Activated CD4-positive, alpha-beta T cell treated with anti-CD3 and anti-CD28 coated beads, Interleukin-2, amount 50 U/mL, for 1 hour (primary cell): ENCODE measurements around the gene POM121L2.

ENCODE experiments used
- DNase-seq: peaks from one replicate; pipeline ENCODE4 v3.0.0-alpha.2; 2020

Gene POM121L2

DNA sequence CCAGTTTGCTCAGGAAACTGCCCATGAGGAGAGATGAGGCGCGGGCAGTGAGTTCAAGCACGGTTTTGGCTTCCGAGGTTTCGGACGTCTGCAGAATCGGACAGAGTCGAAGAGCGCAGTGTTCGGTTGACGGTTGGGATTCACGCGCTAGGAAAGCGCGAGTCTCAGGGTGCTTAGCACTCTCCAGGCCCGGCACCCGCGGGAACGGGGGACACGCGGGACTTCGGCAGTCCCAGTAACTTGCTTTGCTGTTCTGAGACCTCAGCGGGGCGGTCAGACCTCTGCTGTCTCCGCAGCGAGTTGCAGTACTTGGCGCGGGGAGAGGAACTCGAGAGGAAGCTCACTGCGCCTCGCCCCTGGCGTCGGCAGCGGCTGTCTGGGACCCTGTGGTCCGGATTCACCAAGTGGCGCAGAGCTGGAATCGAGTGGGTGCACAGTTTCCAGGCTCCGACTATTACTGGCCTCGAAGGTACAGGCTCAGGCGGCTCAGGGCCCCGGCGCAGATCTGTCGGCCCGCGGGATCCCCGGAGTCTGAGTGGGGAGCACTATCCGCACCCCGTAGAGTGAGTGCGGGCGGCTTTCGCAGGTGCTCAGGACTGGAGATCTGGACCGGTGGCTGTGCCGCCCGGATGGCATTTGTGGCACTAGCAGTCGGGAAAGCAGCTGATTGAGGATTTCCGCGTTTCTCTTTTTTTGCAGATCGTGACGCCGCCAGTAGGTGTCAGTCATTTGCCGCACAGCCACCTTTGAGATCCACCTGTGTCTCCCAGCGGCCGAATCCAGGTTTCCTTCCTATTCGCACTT lies at the start of gene POM121L2:
TSS of gene POM121L2 (minus strand) at position 128 of the 804 bp plus-strand sequence. CDS start at position 25, 103 bp downstream.
- DNase-seq, result peak; percentile 56

DNA sequence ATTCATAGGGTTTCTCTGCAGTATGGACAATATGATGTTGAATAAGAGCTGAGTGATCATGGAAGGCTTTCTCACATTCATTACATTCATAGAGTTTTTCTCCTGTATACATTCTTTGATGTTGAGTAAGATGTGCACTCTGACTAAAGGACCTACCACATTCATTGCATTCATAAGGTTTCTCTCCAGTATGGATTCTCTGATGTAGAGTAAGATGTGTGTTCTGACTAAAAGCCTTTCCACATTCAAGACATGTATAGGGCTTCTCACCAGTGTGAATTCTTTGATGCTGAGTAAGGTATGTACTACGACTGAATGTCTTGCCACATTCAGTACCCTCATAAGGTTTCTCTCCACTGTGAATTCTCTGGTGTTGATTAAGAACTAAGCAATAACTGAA lies 47.2 kb upstream of the POM121L2 start:
- DNase-seq, result no peak

DNA sequence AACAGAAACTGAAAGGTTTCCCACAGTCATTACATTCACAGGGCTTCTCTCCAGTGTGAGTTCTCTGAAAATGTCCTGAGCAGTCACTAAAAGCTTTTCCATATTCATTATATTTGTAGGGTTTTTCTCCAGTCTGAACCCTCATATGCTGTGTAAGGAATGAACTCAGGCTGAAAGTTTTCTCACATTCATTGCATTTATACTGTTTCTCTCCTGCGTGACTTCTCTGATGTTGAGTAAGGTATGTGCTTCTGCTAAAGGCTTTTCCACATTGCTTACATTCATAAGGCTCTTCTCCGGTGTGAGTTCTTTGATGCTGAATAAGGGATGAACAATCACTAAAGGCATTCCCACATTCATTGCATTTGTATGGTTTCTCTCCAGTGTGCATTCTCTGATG lies 46.7 kb upstream of the POM121L2 start:
- no peak for DNase-seq

DNA sequence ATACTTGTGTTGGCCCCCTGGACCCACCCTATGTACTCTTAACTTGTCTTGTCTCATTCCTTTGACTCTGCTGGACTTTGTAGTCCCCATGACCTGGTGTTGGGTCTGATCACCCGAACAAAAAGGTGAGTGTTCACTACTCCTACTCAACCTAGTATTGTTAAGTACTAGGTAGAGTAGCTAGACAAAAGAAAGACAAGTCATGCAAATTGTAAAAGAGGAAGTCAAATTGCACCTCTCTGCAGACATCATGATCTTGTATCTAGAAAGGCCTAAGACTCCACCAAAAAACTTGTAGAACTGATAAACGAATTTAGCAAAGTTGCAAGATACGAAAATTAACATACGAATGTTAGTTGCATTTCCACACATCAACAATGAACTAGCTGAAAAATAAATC lies 40.8 kb upstream of the POM121L2 start:
- no peak for DNase-seq

DNA sequence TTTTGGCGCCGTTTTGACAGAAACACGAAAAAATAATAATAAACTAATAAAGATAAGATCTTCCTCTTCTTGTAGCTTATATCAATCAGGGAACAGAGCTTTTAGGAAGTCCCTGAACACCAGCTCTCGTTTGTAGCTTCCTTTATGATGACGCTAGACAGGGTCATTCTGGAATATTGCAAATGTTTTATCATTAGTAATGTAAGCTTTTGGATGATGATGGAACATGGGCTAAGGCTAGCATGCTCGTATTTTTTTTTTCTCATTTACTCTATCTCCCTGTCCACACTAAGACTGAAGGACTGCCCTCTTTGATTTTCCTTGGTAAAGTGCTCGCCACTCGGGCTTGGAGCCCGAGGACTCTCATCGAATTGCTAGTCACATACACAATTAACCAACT lies 22.1 kb upstream of the POM121L2 start:
- no peak for DNase-seq

DNA sequence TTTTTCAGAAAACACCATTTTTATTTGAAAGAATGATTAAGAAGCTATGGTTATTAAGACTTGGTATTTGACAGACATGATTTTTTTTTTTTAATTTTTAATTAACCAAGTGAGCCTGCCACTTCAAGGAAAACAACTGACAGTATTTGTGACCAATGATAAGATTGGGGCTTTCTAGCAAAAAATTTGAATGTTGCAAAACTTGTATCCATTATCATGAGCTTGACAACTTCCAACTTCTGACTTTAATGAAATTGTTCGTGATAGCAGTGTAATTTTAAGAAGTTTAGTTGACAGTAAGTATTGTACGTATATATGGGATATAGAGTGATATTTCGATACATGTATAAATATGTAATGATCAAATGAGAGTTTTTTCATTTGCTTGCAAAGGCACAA lies 21.6 kb upstream of the POM121L2 start:
- DNase-seq, result no peak

DNA sequence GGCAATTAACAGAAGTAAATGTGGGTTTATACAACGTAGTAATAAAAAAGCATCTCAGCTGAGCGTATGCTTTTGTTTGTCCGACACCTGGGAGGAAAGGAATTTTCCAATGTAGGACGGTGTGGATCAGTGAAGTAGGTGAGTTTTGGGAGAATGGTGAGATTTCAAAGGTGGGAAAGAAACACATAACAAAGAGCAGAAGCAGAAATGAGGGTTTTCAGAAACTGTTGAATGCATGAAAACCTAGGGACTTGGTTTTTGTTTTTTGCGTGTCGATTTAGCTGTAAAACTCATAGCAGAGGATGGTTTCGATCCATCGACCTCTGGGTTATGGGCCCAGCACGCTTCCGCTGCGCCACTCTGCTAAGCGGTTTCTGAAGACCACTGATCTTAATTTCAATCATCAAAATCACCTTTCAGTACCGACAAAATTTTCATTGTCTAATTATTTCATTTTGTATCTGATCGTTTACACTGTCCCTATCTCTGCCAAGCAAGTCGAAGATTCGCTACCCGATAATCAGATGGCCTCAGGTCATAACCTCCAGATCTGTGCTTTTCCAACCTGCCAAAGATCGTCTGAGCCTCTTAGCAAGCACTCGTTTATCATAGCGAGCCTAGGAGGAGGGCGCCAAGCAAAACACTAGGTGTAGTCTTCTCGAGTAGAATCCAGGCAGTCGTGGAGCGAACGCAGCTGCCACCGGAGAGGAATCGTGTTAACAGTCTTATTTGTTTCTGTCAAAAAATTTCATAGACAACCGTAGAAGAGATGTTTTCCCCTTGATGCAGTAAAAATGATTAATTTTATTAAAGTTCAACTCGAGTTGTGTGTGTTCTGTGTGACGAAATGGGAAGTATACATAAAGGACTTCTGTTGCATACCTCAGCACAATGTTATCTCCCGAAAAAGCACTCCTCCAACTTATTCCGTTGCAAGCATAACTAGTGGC lies 20.9 kb upstream of the POM121L2 start:
- DNase-seq, result peak; percentile 35

DNA sequence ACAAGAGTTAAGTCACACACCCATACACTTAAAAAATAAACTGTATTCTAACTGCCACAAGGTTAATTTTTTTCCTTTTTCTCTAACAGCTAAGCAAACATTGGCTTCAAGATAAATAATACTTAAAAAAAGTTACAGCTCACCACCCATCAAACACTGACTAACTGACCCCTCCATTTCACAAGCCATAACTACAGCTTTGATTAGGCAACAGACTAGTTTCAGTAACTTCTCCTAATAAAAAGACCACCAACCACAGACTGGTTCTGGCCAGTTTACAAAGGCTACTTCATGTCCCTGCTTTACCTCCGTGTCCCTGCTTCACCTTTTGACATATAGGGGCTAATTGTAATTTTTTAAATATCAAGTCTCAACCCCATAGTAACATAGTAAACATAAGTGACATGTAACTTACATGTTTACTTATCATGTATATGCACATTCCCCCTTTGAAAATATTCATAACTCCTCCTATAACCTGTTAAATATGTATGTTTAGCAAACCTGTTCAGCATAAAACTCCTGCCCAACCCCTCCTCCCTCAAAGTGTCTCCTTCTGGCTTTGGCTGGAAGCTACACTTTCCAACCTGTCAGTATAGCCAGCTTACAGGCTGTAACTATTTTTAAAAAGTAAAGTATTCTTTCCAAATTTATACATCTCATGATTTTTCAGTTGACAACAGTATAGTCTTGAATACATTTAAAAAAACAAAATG lies 15.1 kb upstream of the POM121L2 start:
- no peak for DNase-seq

DNA sequence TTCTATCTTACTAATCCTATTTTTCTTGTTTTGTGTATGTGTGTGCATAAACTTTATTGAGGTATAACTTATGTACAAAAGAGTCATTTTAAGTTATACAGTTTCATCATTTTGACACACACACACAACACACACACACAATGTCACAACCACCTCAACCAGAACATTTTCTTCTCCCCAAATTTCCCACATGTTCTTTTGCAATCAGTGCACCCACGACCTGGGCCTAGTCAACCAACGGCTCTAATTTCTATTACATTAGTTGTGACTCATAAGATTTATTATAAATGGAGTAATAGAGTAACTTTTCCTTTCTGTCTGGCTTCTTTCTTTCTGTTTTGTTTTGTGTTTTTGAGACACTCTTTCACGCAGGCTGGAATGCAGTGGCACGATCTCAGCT lies 9.8 kb upstream of the POM121L2 start:
- DNase-seq, result no peak

DNA sequence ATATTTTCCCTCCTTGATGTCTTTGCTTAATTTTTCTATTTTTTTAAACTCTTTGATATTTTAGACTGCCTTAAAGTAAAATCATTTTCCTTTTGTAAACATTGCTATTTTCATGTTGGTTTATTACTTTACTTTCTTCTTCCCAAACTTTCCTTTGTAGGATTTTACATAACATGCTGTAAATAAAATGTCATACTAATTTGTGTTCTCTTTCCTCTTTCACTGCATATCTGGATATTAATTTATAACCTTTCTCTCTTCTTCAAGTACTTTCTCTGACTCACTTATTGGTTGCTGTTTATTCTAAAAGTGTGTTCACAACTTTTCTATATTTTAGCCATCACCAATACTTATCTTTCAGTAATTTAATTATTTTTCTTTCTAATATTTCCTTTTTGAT lies 9.3 kb upstream of the POM121L2 start:
- no peak for DNase-seq

DNA sequence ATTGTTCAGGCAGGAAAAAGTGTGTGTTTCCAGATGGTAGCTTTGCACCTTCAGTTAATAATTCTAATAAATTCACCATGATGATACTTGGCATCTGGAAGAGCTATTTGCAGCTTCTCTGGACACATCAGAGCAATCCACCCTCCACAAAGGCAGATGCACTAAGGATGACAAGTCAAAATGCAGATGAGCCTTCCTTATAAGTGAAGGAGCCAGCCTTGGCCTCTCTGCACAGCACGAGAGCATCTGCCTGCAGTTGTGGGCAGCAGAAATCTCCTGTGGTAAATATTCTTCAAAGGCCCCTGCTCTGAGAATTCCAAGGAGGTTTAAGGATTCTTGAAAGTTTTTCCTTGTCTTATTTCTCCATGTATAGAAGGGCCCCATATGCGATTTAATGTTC lies 6.9 kb upstream of the POM121L2 start:
- no peak for DNase-seq

DNA sequence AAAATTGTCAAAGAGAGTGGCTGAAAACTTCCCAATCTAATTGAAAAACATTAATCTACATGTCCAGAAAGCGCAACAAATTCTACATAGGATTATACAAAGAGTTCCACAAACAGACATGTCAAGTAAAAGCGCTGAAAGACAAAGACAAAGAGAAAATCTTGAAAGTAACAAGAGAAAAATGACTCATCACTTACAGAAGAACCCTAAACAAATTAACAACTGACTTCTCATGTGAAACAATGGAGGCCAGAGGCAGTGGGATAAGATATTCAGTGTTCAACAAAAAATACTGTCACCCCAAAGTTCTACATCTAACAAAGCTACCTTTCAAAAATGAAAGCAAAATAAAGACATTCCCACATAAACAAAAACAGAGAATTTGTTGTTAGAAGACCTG lies 2.0 kb upstream of the POM121L2 start:
- no peak for DNase-seq

DNA sequence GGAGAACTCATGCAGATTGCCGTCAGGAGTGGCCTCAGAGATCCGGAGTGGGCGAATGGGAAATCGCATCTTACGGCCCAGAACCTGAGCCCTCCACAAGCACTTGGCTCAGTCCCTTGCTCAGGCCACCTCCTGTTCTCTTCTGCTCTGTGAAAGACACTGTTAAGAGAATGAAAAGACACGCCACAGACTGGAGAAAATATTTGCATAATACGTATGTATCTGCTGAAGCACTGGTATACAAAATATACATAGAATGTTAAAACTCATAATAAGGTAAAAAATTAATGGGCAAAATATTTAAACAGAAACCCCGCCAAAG lies 838 bp upstream of the POM121L2 start:
- DNase-seq, result no peak

DNA sequence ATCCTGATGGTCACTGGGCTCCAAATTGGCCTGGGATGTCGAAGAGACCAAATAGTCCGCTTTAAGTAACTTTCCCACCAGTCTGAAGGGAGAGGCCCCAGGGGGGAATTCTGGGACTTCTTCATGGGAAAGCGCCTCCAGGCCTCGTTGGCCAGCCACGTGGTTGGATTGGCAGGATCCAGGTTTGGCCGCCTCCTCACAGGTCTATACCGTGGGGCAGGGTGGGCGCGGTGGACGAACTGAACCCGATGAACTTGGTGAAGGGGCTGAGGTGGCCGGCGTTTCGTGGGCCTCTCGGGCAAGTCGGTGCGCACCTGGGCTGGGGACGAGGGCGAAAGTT lies 297 bp downstream of the POM121L2 start:
- no peak for DNase-seq

DNA sequence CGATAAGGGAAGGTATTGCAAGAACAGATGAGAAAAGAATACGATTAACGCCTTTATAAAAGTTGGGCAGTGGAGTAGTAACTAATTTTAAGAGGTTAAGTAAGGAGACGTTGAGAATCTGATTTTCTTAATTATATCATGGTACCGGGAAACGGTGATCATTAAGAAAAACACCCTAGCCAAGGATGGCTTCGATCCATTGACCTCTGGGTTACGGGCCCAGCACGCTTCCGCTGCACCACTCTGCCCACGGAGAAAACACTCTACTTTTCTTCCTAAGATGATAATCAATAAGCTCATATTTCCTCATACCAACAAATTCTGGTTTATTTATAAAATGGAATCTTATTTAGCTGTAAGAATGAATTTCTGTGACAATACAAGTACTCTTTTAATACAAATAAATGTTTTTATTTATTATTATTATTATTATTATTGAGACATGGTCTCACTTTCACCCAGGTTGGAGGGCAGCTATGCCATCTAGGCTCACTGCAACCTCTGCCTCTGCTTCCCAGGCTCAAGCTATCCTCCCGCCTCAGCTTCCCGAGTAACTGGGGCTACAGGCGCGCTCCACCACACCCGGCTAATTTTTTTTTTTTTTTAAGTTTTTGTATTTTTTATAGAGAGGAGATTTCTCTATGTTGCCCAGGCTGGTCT lies 8.3 kb downstream of the POM121L2 start:
- no peak for DNase-seq

DNA sequence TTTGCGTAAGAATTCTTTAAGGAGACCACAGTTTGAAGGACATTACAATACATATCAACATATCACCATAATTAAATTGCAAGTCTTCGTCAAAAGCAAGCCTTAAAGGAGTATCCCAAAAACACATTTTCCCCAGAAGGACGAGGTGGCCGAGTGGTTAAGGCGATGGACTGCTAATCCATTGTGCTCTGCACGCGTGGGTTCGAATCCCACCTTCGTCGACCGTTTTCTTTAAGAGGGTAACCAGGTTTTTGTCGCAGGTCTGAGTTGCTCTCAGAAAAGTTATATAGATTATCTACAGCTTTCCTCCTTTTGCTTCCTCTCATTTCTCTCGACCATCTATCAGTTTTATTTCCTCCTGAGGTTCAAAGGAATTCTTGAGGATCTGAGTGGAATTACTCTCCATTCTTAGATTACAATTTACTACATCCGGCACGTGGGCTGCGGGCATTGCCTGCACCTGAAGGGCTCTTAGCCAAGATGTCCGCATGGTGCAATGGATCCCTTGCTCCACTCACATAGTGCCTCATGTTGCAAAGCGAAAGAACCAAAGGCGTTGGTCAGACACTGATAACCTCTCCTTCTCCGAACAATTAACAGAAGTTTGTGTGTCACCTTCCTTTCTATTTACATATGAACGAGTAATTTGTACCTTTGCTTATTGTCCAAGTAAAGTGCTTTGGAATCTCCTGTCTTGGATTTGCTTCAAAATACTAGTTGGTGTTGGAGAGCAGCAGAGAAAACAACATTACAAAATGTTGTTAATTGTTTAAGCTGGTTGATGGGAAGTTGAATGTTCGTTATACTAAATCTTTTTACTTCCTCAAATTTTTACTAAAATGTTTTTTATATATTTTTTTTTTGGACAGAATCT lies 14.0 kb downstream of the POM121L2 start:
- DNase-seq, result no peak

DNA sequence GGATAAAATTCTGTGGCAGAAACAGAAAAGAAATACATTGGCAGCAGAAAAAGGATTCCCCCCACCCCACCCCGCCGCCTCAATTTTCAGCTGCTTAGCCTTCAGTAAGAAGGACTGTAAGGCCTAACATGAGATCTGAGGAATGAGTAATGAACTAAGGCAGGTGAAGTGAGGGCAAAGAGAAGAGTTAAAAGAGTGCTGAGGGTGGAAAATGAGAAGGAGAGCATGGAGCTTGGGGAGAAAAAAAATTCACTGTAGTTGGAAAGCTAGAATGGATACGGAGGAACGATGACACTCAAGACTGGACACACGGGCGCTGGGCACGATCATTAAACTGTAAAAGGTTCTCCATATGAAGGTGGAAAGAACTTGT lies 14.6 kb downstream of the POM121L2 start:
- DNase-seq, result no peak

DNA sequence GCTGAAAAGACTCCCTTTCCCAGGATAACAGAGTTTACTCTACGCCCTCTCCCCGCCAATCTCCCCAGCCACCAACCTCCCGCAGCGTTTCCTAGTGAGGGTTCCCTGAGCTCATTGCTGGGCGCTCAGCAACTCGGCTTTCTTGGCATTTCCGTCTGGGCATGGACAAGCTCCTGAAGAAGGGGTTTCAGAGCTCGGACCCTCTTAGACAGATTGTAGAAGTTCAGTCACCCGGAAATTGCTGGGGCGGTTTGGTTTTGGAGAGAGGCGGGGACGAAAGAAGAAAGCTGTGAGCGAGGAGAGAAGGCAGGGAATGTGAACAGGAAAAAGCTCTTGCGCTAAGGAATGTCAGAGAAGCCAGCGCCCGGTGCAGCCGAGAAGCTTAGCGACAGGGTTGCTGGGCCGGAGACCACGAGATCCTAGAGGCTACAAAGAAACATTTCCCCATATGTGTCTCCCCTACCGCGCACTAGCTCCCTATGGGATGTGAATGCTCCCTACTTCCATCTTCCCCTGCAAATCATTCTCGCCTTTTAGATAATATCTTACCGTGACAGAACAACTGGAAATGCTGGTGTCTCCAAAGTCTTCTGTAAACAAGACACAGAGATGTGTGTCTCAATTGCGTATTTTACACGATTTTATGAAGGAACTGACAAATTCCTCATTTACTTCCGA lies 15.8 kb downstream of the POM121L2 start:
- DNase-seq, result no peak

DNA sequence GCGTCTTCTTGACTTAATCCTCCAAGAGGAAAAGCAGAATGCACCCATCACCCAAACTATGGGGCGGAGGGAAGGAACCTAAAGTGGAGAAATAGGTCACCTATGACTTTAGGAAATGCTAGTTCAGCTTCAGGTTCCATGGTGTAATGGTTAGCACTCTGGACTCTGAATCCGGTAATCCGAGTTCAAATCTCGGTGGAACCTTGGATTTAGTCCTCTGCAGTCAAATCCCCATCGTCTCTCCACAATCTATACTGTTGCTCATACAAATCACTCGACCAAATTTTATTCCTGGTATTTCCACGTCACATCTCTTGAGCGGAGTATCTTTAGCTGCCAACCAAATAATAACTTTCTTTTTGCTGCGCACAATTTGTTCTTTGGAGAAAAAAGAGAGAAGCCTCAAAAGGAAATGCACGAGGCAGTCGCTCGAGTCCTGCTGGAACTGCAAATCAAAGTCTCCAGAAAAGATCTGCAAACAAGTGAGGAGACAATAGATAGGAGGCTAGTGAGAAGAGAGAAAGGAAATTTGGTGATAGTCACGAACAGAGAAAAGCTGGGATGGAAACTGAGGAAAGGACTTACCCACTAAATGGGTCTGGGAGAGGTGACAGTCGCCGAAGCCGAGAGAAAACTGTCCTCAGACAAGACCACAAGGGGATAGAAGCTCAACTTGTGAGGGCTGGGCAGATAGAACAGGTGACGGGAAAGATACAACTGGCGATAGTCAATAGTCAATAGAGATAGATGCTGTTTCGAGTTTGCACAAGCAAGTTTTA lies 16.6 kb downstream of the POM121L2 start:
- no peak for DNase-seq

DNA sequence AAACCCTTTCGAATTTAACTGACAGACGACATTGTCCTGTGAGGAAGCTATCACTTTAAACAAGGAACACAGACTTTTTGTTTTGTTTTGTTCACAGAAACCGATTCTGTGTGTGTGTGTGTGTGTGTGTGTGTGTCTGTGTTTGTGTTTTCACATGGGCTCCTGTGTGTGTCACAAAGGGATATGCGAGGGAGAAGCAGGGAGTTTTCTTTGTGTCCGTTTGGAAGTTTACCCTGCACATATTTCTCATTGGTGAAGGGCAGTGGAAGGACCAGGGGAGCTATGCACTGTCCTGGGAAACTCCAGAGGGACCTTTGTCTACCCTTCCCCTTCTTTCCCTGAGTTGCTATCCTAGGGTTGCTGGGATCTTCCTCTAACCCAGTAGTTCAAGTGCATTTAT lies 17.7 kb downstream of the POM121L2 start:
- no peak for DNase-seq
